HG02973 (cell line): ENCODE measurements around the gene RAB4A.

ENCODE experiments used
- ATAC-seq: cut with Tn5 transposase; IDR thresholded peaks from one replicate; pipeline ENCODE4 v1.9.1; 2021; ENCODE audit warnings: moderate library complexity; ENCODE audit not compliant: unreplicated experiment

RAB4A gene

GRCh38 chr1:229243638-229244037 lies 27.3 kb upstream of the RAB4A start:
- no peak for ATAC-seq

DNA sequence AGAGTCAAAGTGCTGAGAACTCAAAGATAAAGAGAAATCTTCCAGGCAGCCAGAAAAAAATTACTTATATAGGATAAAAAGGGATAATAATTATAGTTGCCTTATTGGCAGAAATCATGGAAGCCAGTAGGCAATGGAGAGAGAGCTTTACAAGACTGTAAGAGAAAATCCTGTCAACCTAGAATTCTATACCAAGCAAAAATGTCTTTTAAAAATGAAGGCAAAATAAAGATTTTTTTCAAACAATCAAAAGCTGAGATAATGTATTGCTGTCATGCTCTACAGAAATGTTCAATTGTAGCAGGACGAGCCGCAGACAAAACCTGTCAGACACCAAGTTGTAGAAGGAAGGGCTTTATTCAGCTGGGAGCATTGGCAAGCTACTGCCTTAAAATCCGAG lies 26.8 kb upstream of the RAB4A start:
- no peak for ATAC-seq

DNA sequence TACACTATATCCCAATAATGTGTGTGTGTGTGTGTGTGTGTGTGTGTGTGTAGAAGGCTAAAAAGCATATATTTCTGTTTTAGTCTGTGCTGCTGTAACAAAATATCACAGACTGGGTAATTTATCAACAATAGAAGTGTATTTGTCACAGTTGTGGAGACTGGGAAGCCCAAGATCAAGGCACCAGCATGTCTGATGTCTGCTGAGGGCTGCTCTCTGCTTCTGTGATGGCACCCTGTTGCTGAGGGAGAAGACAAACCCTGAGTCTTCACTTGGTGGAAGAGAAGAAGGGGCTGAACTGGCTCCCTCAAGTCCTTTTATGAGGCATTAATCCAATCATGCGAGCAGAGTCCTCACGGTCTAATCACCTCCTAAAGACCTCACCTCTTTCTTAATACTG lies 23.0 kb upstream of the RAB4A start:
- no peak for ATAC-seq

GRCh38 chr1:229248821-229249817 lies 21.8 kb upstream of the RAB4A start:
- ATAC-seq: no peak

- no peak for ATAC-seq
These were observed 20.9 kb upstream of the RAB4A start for GRCh38 chr1:229249854-229250644.

GRCh38 chr1:229251185-229251584 lies 19.7 kb upstream of the RAB4A start:
- no peak for ATAC-seq

- ATAC-seq: no peak
These were observed 18.5 kb upstream of the RAB4A start for GRCh38 chr1:229252228-229252984.

DNA sequence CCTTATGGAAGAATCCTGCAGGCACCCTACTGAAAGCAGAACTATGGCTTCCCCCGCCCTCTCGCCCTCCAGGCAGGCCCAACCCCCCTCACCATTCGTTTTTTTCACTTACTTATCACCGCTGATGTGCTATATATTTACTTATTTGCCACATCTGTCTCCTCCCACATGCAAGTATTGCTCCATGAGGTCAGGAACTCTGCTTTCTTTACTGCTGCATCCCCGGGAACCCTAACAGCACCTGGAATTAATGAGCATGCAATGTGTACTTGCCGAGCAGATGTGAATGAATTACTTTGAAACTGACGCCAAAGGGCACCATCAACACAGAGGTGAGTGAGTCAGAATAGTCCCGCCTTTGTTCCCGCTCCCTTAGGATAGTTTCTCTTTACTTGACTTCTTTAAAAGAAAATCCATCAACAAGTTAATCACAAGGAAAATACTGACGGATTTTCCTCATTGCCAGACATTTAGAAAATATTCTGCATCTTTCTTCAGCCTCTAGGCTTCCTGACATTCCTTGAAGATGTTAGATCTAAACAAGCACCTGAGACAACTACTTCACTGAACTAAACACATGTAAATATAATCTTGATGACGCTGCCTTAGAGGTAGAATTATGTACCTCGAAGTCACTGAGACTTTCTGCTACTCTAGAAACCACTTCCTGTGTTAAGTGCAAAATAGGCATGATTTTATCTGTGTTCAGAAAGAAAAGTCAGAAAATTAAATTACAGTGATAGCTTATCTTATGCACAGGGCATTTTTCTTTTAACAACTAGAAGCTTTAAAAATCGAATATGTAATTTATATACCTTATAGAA lies 17.5 kb upstream of the RAB4A start:
- no peak for ATAC-seq

- ATAC-seq: no peak
These were observed 15.9 kb upstream of the RAB4A start for GRCh38 chr1:229254910-229255541.

DNA sequence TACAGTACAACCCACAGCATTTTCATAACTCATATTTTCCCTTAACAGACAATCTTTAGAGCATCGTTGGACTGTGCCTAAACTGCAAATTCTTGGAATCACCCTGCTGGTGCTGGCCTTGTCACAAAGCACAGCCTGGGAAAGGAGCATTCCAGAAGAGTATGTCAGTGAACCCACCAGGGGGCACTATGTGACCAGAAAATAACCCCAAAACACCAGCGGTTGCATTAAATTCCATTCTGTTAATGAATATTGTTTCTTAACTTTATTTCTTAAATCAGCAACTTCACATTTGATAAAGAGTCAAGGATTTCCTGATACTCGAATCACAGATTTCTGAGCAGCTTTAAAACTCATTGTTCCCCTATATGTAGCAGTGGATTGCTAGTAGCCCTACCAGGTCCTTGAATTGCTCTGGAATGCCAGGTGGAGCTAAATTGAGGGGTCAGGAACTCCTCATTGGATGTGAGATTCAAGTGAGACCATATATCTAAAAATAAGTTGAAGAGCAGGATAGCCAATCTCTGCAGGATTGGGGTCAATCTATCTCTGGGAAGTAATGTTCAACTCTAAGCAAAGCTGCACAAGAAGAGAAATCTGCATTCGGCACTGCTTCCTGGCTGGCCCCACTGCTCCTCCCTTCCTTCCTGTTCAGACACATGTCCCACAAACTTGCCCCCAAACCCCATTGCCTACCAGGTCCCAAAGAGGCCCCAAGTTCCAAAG lies 12.7 kb upstream of the RAB4A start:
- ATAC-seq: no peak

- no peak for ATAC-seq
These were observed 12.2 kb upstream of the RAB4A start for GRCh38 chr1:229258757-229259060.

- ATAC-seq: no peak
These were observed 10.6 kb upstream of the RAB4A start for GRCh38 chr1:229260297-229260696.

GRCh38 chr1:229262239-229262638 lies 8.7 kb upstream of the RAB4A start:
- ATAC-seq: no peak

DNA sequence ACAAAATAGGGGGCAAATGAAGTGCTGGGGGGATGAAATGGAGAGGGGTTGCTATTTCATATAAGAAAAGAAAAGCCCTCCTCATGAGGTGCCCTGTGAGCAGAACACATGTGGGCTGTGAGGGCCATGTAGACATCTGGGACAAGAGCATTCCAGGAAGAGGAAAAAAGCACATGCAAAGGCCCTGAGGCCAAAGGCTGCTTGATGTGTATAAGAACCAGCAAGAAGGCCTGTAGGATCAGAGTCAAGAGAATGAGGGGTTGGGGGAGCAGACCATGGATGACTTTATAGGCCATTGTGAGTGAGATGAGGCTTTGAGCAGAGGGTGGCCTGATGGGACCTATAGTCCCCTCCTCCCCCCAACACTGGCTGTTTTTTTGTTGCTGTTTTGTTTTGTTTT lies 7.7 kb upstream of the RAB4A start:
- no peak for ATAC-seq

GRCh38 chr1:229264068-229264467 lies 6.8 kb upstream of the RAB4A start:
- no peak for ATAC-seq

DNA sequence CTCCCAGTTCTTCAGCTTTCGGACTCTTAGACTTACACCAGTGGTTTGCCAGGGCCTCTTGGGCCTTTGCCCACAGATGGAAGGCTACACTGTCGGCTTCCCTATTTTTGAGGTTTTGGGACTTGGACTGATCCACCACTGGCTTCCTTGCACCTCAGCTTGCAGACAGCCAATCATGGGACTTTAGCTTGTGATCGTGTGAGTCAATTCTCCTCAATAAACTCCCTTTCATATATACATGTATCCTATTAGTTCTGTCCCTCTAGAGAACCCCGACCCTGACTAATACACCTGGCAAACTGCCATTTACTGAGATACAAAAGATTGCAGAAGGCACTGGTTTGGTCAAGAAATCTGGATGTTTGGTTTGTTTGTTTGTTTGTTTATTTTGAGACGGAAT lies 6.4 kb upstream of the RAB4A start:
- ATAC-seq: no peak

DNA sequence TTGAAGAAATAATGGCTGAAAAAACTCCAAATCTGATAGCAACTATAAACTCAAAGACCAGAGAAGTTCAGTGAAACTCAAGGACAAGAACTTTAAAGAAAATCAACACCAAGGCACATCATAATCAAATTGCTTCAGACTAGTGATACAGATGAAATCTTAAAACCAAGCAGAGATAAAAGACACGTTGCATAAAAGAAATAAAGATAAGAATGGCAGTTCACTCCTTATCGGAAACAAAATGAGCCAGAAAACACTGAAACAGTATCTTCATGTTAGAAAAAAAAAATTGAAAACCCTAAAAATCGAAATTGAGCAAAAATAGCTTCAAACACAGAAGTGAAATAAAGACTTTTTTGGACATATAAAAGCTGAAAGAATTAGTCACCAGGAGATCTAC lies 4.6 kb upstream of the RAB4A start:
- ATAC-seq: no peak

DNA sequence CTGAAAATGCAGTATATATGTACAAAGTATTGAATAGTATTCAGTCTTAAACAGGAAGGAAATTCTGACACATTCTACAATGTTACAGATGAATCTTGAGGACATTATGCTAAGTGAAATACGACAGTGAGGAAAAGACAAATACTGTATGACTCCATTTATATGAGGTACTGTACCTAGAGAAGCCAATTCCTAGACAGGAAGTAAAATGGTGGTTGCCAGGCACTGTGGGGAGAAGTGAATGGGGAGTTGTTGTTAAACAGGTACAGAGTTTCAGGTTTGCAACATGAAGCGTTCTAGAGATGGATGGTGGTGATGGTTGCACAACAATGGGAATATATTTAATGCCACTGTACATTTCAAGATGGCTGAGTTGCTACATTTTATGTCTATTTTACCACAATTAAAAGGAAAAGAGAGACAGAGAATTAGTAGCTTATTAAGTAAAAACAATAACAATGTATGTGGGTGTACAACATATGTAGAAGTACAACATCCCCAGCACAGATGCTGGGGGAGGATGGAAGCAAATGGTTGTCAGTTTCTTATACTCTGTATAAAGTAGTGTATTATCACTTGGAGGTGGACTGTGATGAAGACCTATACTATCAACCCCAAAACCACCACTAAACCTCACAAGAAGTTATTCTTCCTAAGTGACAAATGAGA lies 3.9 kb upstream of the RAB4A start:
- ATAC-seq: no peak

DNA sequence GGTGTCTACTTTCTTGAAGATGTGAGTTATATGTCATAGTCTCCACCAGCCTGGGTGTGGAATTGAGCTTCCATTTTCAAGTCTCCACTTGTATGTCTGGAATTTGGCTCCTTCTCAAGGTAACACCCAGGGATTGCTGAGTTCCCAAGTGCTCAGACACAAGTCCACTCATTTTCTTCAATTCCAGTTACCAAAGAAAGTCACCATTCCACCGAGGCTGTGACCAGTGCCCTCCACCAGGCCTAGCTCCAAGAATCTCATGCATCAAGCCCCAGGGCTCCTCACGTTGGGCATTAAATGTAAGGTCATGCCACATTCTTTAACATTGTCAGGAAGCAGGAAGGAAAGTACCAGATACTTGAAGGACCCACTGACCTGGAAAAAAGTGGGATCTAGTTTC lies 2.4 kb upstream of the RAB4A start:
- ATAC-seq: no peak
